Right lobe of liver (tissue), 4 donors: ENCODE data around the gene TIMM13.

Experiments
- POLR2A ChIP-seq: fragments of 450-650 bp; IDR thresholded peaks from one replicate; pipeline ENCODE4 v1.6.1; 2017; ENCODE audit warnings: antibody characterized with exemption, mild to moderate bottlenecking
- TF ChIP-seq, protein P1 (sequence below), 4 donors: fragments of 200-600 bp in 3 of 4; fragments of 450-650 bp in 1 of 4; IDR thresholded peaks; one replicate each; pipeline versions ENCODE4 v1.5.1 to v1.8.0; 2016 to 2022; ENCODE audit warnings: antibody characterized with exemption in 4 of 4, mild to moderate bottlenecking in 2 of 4
- donor health status: DM: no; HTN: no; CAD: no.
- donor health status: DM: no; HTN: no; CAD: no.
- donor health status: DM: no; HTN: yes; CAD: no.

DNA sequence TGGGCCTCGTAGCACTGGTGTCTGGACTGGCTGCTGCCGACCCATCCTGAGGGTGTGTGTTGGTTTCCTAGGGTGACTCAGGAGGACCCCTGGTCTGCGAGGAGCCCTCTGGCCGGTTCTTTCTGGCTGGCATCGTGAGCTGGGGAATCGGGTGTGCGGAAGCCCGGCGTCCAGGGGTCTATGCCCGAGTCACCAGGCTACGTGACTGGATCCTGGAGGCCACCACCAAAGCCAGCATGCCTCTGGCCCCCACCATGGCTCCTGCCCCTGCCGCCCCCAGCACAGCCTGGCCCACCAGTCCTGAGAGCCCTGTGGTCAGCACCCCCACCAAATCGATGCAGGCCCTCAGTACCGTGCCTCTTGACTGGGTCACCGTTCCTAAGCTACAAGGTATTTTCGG lies 13.8 kb downstream of the TIMM13 start:
- TF ChIP-seq, protein P1, sequence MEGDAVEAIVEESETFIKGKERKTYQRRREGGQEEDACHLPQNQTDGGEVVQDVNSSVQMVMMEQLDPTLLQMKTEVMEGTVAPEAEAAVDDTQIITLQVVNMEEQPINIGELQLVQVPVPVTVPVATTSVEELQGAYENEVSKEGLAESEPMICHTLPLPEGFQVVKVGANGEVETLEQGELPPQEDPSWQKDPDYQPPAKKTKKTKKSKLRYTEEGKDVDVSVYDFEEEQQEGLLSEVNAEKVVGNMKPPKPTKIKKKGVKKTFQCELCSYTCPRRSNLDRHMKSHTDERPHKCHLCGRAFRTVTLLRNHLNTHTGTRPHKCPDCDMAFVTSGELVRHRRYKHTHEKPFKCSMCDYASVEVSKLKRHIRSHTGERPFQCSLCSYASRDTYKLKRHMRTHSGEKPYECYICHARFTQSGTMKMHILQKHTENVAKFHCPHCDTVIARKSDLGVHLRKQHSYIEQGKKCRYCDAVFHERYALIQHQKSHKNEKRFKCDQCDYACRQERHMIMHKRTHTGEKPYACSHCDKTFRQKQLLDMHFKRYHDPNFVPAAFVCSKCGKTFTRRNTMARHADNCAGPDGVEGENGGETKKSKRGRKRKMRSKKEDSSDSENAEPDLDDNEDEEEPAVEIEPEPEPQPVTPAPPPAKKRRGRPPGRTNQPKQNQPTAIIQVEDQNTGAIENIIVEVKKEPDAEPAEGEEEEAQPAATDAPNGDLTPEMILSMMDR (IDR thresholded peaks at IDR 0.05) = no peak
- no peak for TF ChIP-seq POLR2A
